Activated T-cell treated with anti-CD3 and anti-CD28 coated beads, Interleukin-2, amount 50 U/mL, for 72 hours (primary cell): ENCODE measurements around the gene MUC2. TPM values are rescaled to one million over a fixed set of nuclear protein-coding genes. Genes with fewer than 3 reads are reported as not detected.

Experiments
- ATAC-seq, 2 donors: fragments of 150-1000 bp; cut with Tn5 transposase; replicated peaks in 1 of 2; 2 replicates each; pipeline ENCODE4 v1.10.0; 2021; ENCODE audit warnings: moderate library complexity in 2 of 2, mild to moderate bottlenecking in 1 of 2
- DNase-seq, 2 donors: peaks; one replicate each; pipeline ENCODE4 v3.0.0; 2021 to 2022; ENCODE audit warnings: mixed read lengths in 1 of 2
- H3K27ac Mint-ChIP-seq: one replicate; pipeline ENCODE4 v1.8.0; 2022; ENCODE audit warnings: mild to moderate bottlenecking, moderate library complexity, mixed read lengths
- H3K27me3 Mint-ChIP-seq: one replicate; pipeline ENCODE4 v1.8.0; 2022; ENCODE audit warnings: low read depth, mixed read lengths
- H3K36me3 Mint-ChIP-seq, 2 donors: one replicate each; pipeline ENCODE4 v1.8.0; 2022; ENCODE audit warnings: mixed read lengths in 2 of 2, mild to moderate bottlenecking in 1 of 2; ENCODE audit not compliant: insufficient read depth in 2 of 2
- H3K4me1 Mint-ChIP-seq: one replicate; pipeline ENCODE4 v1.8.0; 2022; ENCODE audit warnings: low read depth, mixed read lengths
- H3K4me3 Mint-ChIP-seq, 2 donors: one replicate each; pipeline ENCODE4 v1.8.0; 2022; ENCODE audit warnings: mild to moderate bottlenecking in 2 of 2, mixed read lengths in 2 of 2, moderate library complexity in 2 of 2
- H3K9me3 Mint-ChIP-seq, 2 donors: one replicate each; pipeline ENCODE4 v1.8.0; 2022; ENCODE audit warnings: mixed read lengths in 2 of 2
- total RNA-seq, 2 donors: library from RNA; stranded (reverse); gene quantifications; one replicate each; pipeline ENCODE4 v1.2.3, GENCODE V29; 2022

The MUC2 gene
- total RNA-seq, 2 donors from 2014 or later: not detected

DNA sequence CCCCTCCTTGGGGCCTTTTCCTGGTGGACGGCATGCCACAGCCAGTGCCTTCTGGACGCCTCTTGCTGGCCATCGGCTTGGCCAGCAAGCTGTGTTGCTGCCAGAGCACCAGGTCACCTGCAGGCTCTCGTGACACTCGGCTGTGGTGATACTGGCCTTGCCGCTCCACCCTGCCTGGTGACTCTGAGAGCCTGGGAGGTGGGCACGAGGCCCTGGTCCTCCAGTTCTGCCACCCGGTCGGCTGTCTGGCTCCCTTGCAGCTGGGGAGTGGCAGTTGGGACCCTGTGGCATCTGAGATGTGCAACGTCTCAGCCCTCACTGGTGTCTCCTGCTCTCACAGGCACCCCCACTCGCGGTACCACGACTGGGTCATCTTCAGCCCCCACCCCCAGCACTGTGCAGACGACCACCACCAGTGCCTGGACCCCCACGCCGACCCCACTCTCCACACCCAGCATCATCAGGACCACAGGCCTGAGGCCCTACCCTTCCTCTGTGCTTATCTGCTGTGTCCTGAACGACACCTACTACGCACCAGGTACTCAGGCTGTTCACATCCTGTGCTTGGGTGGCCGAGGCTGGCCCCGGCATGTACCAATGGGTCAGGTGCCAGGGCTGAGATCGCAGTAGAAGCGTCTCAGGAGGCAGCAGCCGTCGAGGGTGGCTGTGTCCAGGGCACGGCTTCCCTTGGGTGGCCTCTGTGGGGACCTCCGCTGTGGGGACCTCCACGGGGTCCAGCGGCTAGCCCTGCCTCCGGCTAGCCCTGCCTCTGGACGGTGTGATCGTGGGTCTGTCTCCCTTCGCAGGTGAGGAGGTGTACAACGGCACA is 26.0 kb downstream of the MUC2 start:
- peaks cover 1 to 8% of the 10 kb centered on the region in 2 donors for H3K9me3 Mint-ChIP-seq
- H3K36me3 Mint-ChIP-seq: peaks cover 0 to 6% of the 10 kb centered on the region in 2 donors
- no peak overlapping the region for H3K4me3 Mint-ChIP-seq
- DNase-seq: no peak
- H3K27ac Mint-ChIP-seq: no peak overlapping the region
- no peaks in the 10 kb centered on the region for H3K4me1 Mint-ChIP-seq
- no peaks in the 10 kb centered on the region for H3K27me3 Mint-ChIP-seq
- no peak for ATAC-seq

DNA sequence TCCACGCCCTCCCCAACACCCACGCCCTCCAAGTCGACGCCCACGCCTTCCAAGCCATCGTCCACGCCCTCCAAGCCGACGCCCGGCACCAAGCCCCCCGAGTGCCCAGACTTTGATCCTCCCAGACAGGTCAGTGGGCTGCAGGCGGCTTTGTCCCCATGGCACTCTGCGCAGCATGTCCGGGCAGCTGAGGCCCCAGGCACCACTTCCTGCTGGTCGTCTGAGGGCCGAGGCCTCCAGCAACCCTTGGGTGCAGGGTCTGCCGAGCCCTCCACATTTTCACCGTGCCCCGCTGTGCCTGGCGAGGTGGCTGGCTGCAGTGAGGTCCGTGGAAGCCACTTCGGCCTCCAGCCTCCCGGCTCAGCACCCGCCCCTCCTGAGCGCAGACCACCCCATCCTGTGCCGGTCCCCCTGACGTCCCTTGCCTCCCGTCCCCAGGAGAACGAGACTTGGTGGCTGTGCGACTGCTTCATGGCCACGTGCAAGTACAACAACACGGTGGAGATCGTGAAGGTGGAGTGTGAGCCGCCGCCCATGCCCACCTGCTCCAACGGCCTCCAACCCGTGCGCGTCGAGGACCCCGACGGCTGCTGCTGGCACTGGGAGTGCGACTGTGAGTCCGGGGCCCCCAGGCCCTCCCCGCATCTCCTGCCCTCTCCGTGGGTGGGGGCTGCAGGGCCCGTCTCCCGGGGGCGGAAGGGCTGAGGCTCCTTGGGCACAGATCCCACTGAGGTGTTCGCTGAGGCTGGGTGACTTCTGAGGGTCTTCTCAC is 26.8 kb downstream of the MUC2 start:
- Mint-ChIP-seq H3K27ac (no peak overlapping the region), H3K27me3 (no peaks in the 10 kb centered on the region), H3K9me3 (peaks cover 0 to 4% of the 10 kb centered on the region in 2 donors), H3K36me3 (peaks cover 0 to 3% of the 10 kb centered on the region in 2 donors), H3K4me1 (no peaks in the 10 kb centered on the region), H3K4me3 (no peak overlapping the region)
- DNase-seq (no peak), ATAC-seq (no peak)

DNA sequence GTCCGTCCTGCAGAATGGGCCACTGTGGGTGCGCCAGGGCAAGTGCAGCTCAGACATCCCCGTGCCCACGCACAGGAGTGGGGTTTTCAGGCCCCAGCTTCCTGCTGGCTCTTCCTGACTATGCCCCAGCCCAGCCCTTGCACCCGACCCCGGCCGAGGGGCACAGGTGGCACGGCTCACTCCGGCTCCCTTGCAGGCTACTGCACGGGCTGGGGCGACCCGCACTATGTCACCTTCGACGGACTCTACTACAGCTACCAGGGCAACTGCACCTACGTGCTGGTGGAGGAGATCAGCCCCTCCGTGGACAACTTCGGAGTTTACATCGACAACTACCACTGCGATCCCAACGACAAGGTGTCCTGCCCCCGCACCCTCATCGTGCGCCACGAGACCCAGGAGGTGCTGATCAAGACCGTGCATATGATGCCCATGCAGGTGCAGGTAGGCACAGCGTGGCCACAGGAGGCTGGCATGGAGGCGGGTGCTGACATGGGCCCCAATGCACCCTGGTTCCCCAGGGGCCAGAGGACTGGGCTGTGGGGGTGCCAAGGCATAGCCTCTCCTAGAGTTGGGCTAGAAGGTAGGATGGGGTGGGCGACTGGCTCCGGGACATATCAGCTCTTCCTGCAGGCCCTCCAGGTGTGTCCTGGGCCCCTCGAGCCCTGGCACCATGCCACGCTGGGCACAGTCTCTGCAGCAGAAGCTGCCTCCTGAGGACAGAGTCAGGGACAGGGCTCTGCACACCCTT is 27.7 kb downstream of the MUC2 start:
- Mint-ChIP-seq H3K36me3 (peaks cover 0 to 3% of the 10 kb centered on the region in 2 donors), H3K4me3 (no peak overlapping the region), H3K9me3 (peaks cover 0 to 4% of the 10 kb centered on the region in 2 donors), H3K27me3 (no peaks in the 10 kb centered on the region), H3K4me1 (no peaks in the 10 kb centered on the region), H3K27ac (no peak overlapping the region)
- ATAC-seq (no peak), DNase-seq (no peak)

DNA sequence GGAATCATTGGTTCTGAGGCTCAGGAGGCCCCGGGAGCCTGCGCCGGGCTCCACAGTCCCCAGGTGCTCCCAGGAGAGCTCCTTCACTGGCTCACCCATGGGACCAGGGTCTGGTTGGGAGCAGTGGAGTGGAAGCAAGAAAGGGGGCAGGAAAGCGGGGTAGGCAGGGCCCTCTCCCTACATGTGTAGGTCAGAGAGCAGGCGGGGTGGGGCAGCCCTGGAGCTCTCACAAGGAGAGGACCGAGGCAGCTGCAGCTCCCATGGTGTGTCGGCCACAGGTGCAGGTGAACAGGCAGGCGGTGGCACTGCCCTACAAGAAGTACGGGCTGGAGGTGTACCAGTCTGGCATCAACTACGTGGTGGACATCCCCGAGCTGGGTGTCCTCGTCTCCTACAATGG is 28.3 kb downstream of the MUC2 start:
- ATAC-seq (no peak), DNase-seq (no peak)
- Mint-ChIP-seq H3K4me1 (no peaks in the 10 kb centered on the region), H3K36me3 (peaks cover 0 to 3% of the 10 kb centered on the region in 2 donors), H3K9me3 (peaks cover 0 to 4% of the 10 kb centered on the region in 2 donors), H3K4me3 (no peak overlapping the region), H3K27ac (no peak overlapping the region), H3K27me3 (no peaks in the 10 kb centered on the region)

DNA sequence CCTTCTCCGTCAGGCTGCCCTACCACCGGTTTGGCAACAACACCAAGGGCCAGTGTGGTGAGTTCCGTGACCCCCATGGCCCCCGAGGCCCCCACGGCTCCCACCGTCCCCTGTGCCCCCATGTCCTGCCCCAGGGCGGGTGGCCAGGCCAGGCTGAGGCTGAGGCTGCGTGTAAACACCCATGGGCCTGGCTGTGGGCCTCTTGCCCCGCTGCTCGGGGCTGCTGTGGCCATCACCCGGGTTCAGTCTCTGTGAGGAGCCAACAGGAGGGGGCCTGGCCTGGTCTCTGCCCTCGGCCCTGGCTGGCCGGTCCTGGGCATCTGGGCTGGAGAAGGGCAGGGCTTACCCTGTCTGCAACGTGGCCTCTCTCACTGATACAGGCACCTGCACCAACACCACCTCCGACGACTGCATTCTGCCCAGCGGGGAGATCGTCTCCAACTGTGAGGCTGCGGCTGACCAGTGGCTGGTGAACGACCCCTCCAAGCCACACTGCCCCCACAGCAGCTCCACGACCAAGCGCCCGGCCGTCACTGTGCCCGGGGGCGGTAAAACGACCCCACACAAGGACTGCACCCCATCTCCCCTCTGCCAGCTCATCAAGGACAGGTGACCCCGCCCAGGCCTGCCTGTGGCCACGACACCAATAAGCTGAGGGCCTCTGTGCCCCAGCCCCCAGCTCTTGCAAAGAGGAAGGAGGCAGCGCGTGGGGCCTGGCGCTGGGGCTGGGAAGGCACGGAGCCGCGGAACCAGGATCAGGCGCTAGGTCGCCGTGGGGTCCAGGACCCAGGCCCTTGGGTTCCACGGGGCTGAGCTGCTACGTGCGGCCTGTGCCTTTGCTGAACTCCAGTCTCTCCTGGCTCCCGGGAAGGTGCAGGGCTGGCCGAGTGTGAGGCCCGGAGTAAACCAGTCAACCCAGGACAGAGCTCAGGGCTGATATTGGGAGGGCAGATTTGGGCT is 29.0 kb downstream of the MUC2 start:
- H3K4me3 Mint-ChIP-seq: no peak overlapping the region
- no peak overlapping the region for H3K27ac Mint-ChIP-seq
- no peaks in the 10 kb centered on the region for H3K4me1 Mint-ChIP-seq
- no peak for DNase-seq
- peaks cover 0 to 4% of the 10 kb centered on the region in 2 donors for H3K9me3 Mint-ChIP-seq
- peaks cover 0 to 3% of the 10 kb centered on the region in 2 donors for H3K36me3 Mint-ChIP-seq
- H3K27me3 Mint-ChIP-seq: no peaks in the 10 kb centered on the region
- ATAC-seq: no peak

DNA sequence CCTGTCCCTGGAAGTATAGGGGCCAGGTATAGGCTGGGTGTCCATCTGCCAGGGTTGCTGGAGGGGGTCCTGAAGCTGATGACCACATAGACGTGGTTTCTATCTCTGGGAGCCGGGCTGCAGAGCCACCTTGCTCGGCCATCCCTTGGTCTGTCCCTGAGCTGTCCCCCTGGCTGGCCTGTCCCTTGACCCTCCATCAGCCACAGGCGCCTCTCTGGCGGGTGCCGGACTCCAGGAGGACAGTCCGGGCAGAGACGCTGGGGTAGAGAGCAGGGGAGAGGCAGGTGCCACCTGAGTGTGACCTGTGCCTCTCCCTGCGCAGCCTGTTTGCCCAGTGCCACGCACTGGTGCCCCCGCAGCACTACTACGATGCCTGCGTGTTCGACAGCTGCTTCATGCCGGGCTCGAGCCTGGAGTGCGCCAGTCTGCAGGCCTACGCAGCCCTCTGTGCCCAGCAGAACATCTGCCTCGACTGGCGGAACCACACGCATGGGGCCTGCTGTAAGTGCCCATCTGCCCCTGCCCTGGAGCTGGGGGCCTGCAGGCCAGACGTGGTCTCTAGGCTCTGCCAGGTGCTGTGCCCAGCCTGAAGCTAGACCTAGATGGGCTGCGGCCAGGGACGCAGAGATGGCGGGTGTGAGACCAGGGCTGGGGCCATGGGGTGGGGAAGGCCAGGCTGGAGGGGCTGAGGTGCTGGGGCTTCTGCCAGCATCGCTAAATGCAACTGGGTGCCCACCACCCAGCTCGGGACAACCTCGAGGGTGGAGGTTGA is 29.9 kb downstream of the MUC2 start:
- Mint-ChIP-seq H3K36me3 (peaks cover 0 to under 1% of the 10 kb centered on the region in 2 donors), H3K27ac (no peak overlapping the region), H3K4me1 (no peaks in the 10 kb centered on the region), H3K27me3 (no peaks in the 10 kb centered on the region), H3K9me3 (peaks cover 0 to 1% of the 10 kb centered on the region in 2 donors), H3K4me3 (no peak overlapping the region)
- no peak for DNase-seq
- no peak for ATAC-seq

DNA sequence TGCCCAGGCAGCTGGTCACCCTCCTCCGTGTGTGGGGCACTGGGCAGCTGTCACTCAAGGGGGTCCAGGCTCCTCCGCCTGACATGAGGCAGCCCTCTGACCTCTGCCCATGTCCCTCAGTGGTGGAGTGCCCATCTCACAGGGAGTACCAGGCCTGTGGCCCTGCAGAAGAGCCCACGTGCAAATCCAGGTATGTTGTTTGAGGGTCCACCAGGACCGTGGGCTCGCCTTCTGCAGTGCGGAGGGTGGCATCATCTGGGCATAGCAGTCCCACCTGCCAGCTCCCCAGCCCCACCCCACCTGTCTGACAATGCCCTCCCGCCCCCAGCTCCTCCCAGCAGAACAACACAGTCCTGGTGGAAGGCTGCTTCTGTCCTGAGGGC is 30.5 kb downstream of the MUC2 start:
- Mint-ChIP-seq H3K9me3 (no peaks in the 10 kb centered on the region), H3K36me3 (no peaks in the 10 kb centered on the region), H3K27ac (no peak overlapping the region), H3K27me3 (no peaks in the 10 kb centered on the region), H3K4me1 (no peaks in the 10 kb centered on the region), H3K4me3 (no peak overlapping the region)
- ATAC-seq (no peak), DNase-seq (no peak)

DNA sequence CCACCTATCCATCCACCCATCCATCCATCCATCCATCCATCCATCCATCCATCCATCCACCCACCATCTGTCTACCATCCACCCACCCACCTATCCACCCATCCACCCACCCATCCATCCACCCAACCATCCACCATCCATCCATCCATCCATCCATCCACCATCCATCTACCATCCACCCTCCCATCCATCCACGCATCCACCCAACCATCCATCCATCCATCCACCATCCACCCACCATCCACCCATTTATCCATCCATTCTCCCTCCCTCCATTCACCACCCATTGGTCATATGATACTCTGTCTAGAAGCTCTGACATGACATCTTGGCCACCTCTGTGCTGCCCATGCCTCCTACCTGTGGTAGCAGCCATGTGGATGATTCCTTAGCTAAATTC is 31.7 kb downstream of the MUC2 start:
- ATAC-seq (no peak), DNase-seq (no peak)
- no peaks in the 10 kb centered on the region for H3K9me3 Mint-ChIP-seq
- H3K36me3 Mint-ChIP-seq: no peaks in the 10 kb centered on the region
- no peak overlapping the region for H3K27ac Mint-ChIP-seq
- H3K27me3 Mint-ChIP-seq: no peaks in the 10 kb centered on the region
- no peak overlapping the region for H3K4me3 Mint-ChIP-seq
- no peaks in the 10 kb centered on the region for H3K4me1 Mint-ChIP-seq

DNA sequence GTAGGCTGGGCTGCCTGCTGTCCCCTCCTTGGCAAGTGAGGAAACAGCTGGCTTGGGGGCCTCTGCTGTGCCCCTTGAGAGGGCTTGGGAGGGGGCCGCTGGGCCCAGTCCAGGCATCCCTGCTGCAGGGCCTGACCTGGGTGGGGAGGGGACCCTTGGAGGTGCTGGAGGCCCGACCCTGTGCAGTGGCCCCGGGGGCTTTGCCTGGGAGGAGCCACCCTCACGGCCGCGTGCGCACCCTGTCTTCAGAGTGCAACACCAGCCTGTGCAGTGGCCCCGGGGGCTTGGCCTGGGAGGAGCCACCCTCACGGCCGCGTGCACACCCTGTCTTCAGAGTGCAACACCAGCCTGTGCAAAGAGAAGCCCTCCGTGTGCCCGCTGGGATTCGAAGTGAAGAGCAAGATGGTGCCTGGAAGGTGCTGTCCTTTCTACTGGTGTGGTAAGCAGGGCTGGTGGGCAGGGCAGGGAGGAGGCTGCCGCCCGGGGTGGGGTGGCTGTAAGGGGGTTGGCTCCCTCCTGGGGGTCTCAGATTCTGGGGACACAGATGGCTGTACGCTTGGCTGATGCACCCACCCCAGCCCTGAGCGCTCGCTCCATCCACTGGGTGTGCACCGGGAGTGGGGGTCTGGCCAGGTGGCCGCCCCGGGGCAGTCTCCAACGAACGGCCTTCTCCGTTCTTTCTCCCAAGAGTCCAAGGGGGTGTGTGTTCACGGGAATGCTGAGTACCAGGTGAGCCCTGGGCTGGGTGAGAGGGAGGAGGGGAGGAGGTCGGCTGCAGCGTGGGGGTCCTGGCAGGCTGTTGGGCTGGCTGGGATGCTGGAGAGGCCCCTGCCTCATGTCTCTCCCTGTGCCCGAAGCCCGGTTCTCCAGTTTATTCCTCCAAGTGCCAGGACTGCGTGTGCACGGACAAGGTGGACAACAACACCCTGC is 32.9 kb downstream of the MUC2 start:
- Mint-ChIP-seq H3K9me3 (no peaks in the 10 kb centered on the region), H3K27me3 (no peaks in the 10 kb centered on the region)
- no peak for ATAC-seq

DNA sequence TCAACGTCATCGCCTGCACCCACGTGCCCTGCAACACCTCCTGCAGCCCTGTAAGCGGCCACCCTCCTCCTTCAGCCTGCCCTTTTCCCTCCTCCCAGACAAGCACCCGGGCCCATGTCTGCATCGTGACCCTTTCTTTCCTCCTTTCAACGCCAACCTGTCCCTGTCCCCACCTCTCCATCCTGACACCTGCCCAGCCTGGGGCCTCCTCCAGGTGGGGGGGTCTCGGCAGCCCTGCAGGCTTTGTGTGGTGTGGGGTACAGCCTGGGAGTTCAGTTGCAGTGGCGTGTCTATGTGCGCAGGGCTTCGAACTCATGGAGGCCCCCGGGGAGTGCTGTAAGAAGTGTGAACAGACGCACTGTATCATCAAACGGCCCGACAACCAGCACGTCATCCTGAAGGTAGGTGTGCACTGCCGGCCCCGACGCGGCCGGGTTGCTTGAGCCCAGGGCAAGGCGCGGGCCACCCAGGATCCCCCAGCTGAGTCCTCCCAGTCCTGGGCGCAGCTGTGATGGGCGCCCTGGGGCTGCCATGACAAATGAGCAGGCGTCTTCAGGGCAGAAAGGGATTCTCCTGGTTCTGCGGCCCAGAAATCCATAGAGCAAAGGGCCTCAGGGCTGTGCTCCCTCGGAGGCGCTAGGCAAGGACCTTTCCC is 33.7 kb downstream of the MUC2 start:
- Mint-ChIP-seq H3K4me1 (no peaks in the 10 kb centered on the region), H3K4me3 (no peak overlapping the region), H3K9me3 (no peaks in the 10 kb centered on the region)

More for the DNA sequence above, 32.9 kb downstream of the MUC2 start:
- DNase-seq: no peak
- H3K36me3 Mint-ChIP-seq: no peaks in the 10 kb centered on the region
- no peak overlapping the region for H3K27ac Mint-ChIP-seq
- no peaks in the 10 kb centered on the region for H3K4me1 Mint-ChIP-seq
- H3K4me3 Mint-ChIP-seq: no peak overlapping the region

More for the DNA sequence above, 33.7 kb downstream of the MUC2 start:
- no peak for DNase-seq
- Mint-ChIP-seq H3K36me3 (no peaks in the 10 kb centered on the region), H3K27ac (no peak overlapping the region), H3K27me3 (no peaks in the 10 kb centered on the region)
- ATAC-seq: no peak
